ENCODE measurements around the gene FBLN1. TPM values are rescaled to one million over a fixed set of nuclear protein-coding genes. Genes with fewer than 3 reads are reported as not detected.

Gene FBLN1
- total RNA-seq, 1 donor from 2014 or later, result 0.26 TPM

Other genes starting within 250 kb of the FBLN1 start
- gene UPK3A, start 217.9 kb upstream of the FBLN1 start, total RNA-seq, result not detected in 2 replicates
- 9.0 and 25.2 TPM in 2 replicates for gene FAM118A, start 192.9 kb upstream of the FBLN1 start, total RNA-seq
- gene SMC1B, start 89.3 kb upstream of the FBLN1 start, total RNA-seq, result under 0.01 TPM in 2 replicates
- 0.25 and 0.39 TPM in 2 replicates for gene RIBC2, start 89.2 kb upstream of the FBLN1 start, total RNA-seq
- 59.6 and 88.6 TPM in 2 replicates for gene ATXN10, start 169.0 kb downstream of the FBLN1 start, total RNA-seq

All from dermis microvascular lymphatic vessel endothelial cell (primary cell).